Measurements from ENCODE around the gene ZNF274.

DNA sequence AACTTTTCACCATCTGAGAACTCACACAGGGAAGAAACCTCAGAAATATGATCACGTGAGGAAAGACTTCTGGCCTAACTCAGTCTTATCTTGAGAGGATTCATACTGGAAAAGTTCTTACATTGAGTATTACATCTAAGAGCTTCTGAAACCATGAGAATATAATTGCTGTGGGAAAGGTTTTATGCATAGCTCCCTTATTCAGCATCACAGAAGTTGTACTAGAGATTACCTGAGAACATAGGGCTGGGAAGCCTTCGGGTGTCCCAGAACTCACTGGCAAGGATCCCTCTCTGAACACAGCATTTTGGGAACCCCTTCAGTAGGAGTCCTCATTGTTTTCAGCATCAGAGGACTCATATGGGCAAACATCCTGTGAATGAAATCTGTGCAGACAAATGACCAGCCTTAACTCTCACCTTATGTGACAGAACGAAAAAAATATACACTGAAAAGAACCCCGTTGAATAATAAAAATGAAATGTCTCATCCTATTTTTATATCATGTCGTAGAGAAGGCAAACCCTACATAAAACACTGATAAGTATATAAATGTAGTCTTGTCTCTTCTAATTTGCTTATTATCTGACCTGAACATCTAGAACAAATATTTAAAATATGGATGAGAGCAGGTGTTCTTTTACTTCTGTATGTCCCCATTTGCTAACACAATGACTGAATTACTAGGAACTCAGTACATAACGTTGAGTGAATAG, 14.2 kb downstream of the ZNF274 start:
- TF ChIP-seq, protein P1, sequence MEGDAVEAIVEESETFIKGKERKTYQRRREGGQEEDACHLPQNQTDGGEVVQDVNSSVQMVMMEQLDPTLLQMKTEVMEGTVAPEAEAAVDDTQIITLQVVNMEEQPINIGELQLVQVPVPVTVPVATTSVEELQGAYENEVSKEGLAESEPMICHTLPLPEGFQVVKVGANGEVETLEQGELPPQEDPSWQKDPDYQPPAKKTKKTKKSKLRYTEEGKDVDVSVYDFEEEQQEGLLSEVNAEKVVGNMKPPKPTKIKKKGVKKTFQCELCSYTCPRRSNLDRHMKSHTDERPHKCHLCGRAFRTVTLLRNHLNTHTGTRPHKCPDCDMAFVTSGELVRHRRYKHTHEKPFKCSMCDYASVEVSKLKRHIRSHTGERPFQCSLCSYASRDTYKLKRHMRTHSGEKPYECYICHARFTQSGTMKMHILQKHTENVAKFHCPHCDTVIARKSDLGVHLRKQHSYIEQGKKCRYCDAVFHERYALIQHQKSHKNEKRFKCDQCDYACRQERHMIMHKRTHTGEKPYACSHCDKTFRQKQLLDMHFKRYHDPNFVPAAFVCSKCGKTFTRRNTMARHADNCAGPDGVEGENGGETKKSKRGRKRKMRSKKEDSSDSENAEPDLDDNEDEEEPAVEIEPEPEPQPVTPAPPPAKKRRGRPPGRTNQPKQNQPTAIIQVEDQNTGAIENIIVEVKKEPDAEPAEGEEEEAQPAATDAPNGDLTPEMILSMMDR (conservative IDR thresholded peaks at IDR 0.05; ENCODE audit: low read length), result no peak
- no peak for TF ChIP-seq EZH2phosphoT487 (IDR thresholded peaks at IDR 0.05; ENCODE audit: borderline replicate concordance, low read depth, low read length)

All from OCI-LY7 (cell line).